Calu3 (cell line): Measurements from ENCODE around the gene CDC42. TPM values are rescaled to one million over a fixed set of nuclear protein-coding genes. Genes with fewer than 3 reads are reported as not detected.
"Not testable (repeated sequence)": the region's sequence is repeated elsewhere in the genome, so short reads cannot be mapped to it uniquely, and the experiment has no call there.

ENCODE experiments used
- BruUV-seq: library from RNA; stranded (reverse); fragments of 400-500 nt; replicated peaks from 2 replicates; lab custom pipeline; 2021; lab: Mats Ljungman, UMichigan
- CTCF ChIA-PET: fragments of 300-600 bp; sonication (Branson Sonifier 250); formaldehyde crosslinking; loops from one replicate; lab custom pipeline; 2022; ENCODE audit warnings: antibody characterized with exemption; lab: Charles Lee
- DNase-seq: peaks from one replicate; pipeline ENCODE4 v3.0.0; 2022
- H3K27ac Mint-ChIP-seq: one replicate; pipeline ENCODE4 v1.8.0; 2022; ENCODE audit warnings: mixed read lengths; ENCODE audit not compliant: unreplicated experiment
- H3K27me3 Mint-ChIP-seq: one replicate; pipeline ENCODE4 v1.8.0; 2022; ENCODE audit warnings: mixed read lengths; ENCODE audit not compliant: unreplicated experiment
- H3K36me3 Mint-ChIP-seq: one replicate; pipeline ENCODE4 v1.8.0; 2022; ENCODE audit warnings: mild to moderate bottlenecking, moderate library complexity, mixed read lengths; ENCODE audit not compliant: insufficient read depth, unreplicated experiment
- H3K4me1 Mint-ChIP-seq: one replicate; pipeline ENCODE4 v1.8.0; 2022; ENCODE audit warnings: mild to moderate bottlenecking, low read depth, mixed read lengths; ENCODE audit not compliant: unreplicated experiment
- H3K4me3 Mint-ChIP-seq: one replicate; pipeline ENCODE4 v1.8.0; 2022; ENCODE audit warnings: mild to moderate bottlenecking, low read depth, moderate library complexity, mixed read lengths; ENCODE audit not compliant: unreplicated experiment
- H3K9me3 Mint-ChIP-seq: one replicate; pipeline ENCODE4 v1.8.0; 2022; ENCODE audit warnings: low read depth, mixed read lengths; ENCODE audit not compliant: unreplicated experiment
- CTCF ChIP-seq: fragments of 200-600 bp; IDR thresholded peaks from one replicate; pipeline ENCODE4 v1.8.0; 2022; ENCODE audit warnings: antibody characterized with exemption; ENCODE audit not compliant: unreplicated experiment
- intact Hi-C: fragments of 100-400 bp; cut with micrococcal nuclease; formaldehyde crosslinking; loops from one replicate; pipeline ENCODE4 v1.10.0; 2022; ENCODE audit not compliant: unreplicated experiment
- total RNA-seq: library from RNA; stranded (reverse); gene quantifications from 2 replicates; pipeline ENCODE4 v1.2.3, GENCODE V29; 2022

Gene CDC42
- total RNA-seq, 1 experiment from 2014 or later, result 204 TPM

- H3K9me3 Mint-ChIP-seq, H3K27ac Mint-ChIP-seq, DNase-seq, CTCF ChIA-PET, H3K4me3 Mint-ChIP-seq, BruUV-seq, intact Hi-C loops, H3K27me3 Mint-ChIP-seq: not testable (repeated sequence)
- H3K4me1 Mint-ChIP-seq, result peaks cover 12% of the 10 kb centered on the region
- H3K36me3 Mint-ChIP-seq, result peaks cover 17% of the 10 kb centered on the region
Observed at GRCh38 chr1:22014575-22015206, 37.8 kb upstream of the CDC42 start.

- DNase-seq, result peak; percentile 72
- Mint-ChIP-seq H3K36me3 (peaks cover 19% of the 10 kb centered on the region), H3K27ac (peak overlapping the region; percentile 97), H3K4me1 (peaks cover 21% of the 10 kb centered on the region), H3K4me3 (no peak overlapping the region), H3K9me3 (no peaks in the 10 kb centered on the region), H3K27me3 (no peaks in the 10 kb centered on the region)
- CTCF ChIA-PET, result interaction anchor here (0.6 kb wide), 1 partner anchor 60 kb away, joined by 3 read pairs; no protein-coding TSS in a partner anchor
- TF ChIP-seq CTCF, result no peak
- no TSS peak for BruUV-seq
- intact Hi-C loops, result no loop called here
Observed at GRCh38 chr1:22018583-22019559, 33.6 kb upstream of the CDC42 start.

GRCh38 chr1:22021061-22021460, 31.4 kb upstream of the CDC42 start:
- no TSS peak for BruUV-seq
- intact Hi-C loops, result no loop called here
- H3K4me3 Mint-ChIP-seq, result no peak overlapping the region
- H3K27ac Mint-ChIP-seq, result no peak overlapping the region
- peaks cover 26% of the 10 kb centered on the region for H3K4me1 Mint-ChIP-seq
- H3K36me3 Mint-ChIP-seq, result peaks cover 27% of the 10 kb centered on the region
- no peak for TF ChIP-seq CTCF
- H3K27me3 Mint-ChIP-seq, result no peaks in the 10 kb centered on the region
- CTCF ChIA-PET, result interaction anchor here (0.7 kb wide), 1 partner anchor 38 kb away, joined by 4 read pairs; no protein-coding TSS in a partner anchor
- no peak for DNase-seq
- no peaks in the 10 kb centered on the region for H3K9me3 Mint-ChIP-seq

- intact Hi-C loops, result no loop called here
- Mint-ChIP-seq H3K27ac (peak overlapping the region; percentile 82), H3K9me3 (no peaks in the 10 kb centered on the region), H3K36me3 (peaks cover 20% of the 10 kb centered on the region), H3K27me3 (no peaks in the 10 kb centered on the region), H3K4me1 (peaks cover 17% of the 10 kb centered on the region), H3K4me3 (peak overlapping the region; percentile 82)
- TSS peak; percentile 84 for BruUV-seq
- no peak for DNase-seq
- TF ChIP-seq CTCF, result no peak
- CTCF ChIA-PET, result interaction anchor here (0.7 to 2.0 kb wide), 3 partner anchors 15 to 93 kb away, joined by 3 to 6 read pairs (median 4); no protein-coding TSS in a partner anchor
Observed at GRCh38 chr1:22024485-22025367, 27.8 kb upstream of the CDC42 start.
